Limb (tissue), 2 donors: ENCODE measurements around the gene MFAP2.
A peak's percentile ranks its signal among the peaks of the same experiment; 100 is the strongest.

ENCODE experiments used
- DNase-seq, 2 donors: peaks; one replicate each; pipeline ENCODE4 v3.0.0-alpha.2; 2016; ENCODE audit errors: extremely low spot score in 2 of 2

MFAP2 gene

GRCh38 chr1:16980473-16981268 is at the start of gene MFAP2:
Gene MFAP2, minus strand, starts transcription at chr1:16980620. Its CDS starts 2,347 bp downstream, at chr1:16978273.
- peak in 1 of 2 donors; percentile 81 for DNase-seq

- no peak for DNase-seq
These were observed 49.8 kb upstream of the MFAP2 start for GRCh38 chr1:17030206-17030605.

GRCh38 chr1:17028662-17029188 is 48.3 kb upstream of the MFAP2 start:
- no peak for DNase-seq

GRCh38 chr1:17027900-17028299 is 47.5 kb upstream of the MFAP2 start:
- DNase-seq: no peak

- no peak for DNase-seq
These were observed 47.0 kb upstream of the MFAP2 start for GRCh38 chr1:17027403-17027802.

- DNase-seq: no peak
These were observed 44.3 kb upstream of the MFAP2 start for GRCh38 chr1:17024721-17025120.

- no peak for DNase-seq
These were observed 43.2 kb upstream of the MFAP2 start for GRCh38 chr1:17023573-17023972.

- DNase-seq: no peak
These were observed 42.7 kb upstream of the MFAP2 start for GRCh38 chr1:17023102-17023501.

- DNase-seq: no peak
These were observed 41.5 kb upstream of the MFAP2 start for GRCh38 chr1:17021896-17022295.

GRCh38 chr1:17020502-17020901 is 40.1 kb upstream of the MFAP2 start:
- no peak for DNase-seq

GRCh38 chr1:17018849-17019248 is 38.4 kb upstream of the MFAP2 start:
- no peak for DNase-seq

GRCh38 chr1:17017435-17017834 is 37.0 kb upstream of the MFAP2 start:
- DNase-seq: no peak

GRCh38 chr1:17016317-17016661 is 35.9 kb upstream of the MFAP2 start:
- no peak for DNase-seq

- no peak for DNase-seq
These were observed 34.5 kb upstream of the MFAP2 start for GRCh38 chr1:17014671-17015567.

GRCh38 chr1:17013491-17014320 is 33.3 kb upstream of the MFAP2 start:
- DNase-seq: no peak

- no peak for DNase-seq
These were observed 32.5 kb upstream of the MFAP2 start for GRCh38 chr1:17012775-17013490.

- peak; percentile 74 to 89 for DNase-seq
These were observed 31.3 kb upstream of the MFAP2 start, which contains the start of gene ATP13A2 for GRCh38 chr1:17011439-17012307. Gene ATP13A2, minus strand, starts transcription at chr1:17011928. Its CDS starts 190 bp downstream, at chr1:17011738.

GRCh38 chr1:17011092-17011438 is 30.6 kb upstream of the MFAP2 start:
- DNase-seq: no peak

GRCh38 chr1:17009706-17010105 is 29.3 kb upstream of the MFAP2 start:
- DNase-seq: no peak
